ENCODE results near the gene FAM217B.

FAM217B gene

DNA sequence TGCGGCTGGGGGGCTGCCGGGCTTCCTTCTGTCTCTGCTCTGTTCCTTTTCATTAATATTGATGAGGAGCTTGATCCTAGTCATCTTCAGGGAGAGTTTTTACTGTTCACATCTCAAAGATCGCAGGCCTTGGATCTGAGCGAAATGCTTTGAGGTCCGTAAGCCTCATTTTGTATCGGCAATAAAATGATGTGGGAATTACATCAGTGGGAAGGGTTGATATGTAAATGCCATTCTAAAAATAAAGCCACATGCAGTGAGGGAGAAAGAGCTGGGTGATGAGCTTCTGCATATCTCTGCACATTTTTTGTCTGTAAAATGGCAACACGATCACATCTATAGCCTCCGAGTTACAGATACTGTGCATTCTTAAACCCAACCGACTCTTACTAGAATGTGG is 42.9 kb downstream of the FAM217B start:
- no peak for DNase-seq

DNA sequence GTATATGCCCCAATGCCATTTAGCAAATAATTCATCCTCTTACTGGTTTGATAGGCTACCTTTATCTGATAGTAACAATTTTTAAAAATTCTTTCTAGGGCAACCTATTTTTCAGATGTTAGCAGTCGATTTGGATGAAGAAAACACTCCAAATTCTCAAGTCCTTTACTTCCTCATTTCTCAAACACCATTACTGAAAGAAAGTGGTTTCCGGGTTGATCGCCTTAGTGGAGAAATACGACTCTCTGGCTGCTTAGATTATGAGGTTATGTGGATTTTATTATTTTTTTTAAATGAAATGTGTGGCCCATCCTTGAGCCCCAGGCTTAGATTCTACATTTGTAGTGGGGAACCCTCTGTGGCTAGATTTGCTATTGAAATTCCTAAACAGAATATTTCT is 44.4 kb downstream of the FAM217B start:
- DNase-seq = no peak

DNA sequence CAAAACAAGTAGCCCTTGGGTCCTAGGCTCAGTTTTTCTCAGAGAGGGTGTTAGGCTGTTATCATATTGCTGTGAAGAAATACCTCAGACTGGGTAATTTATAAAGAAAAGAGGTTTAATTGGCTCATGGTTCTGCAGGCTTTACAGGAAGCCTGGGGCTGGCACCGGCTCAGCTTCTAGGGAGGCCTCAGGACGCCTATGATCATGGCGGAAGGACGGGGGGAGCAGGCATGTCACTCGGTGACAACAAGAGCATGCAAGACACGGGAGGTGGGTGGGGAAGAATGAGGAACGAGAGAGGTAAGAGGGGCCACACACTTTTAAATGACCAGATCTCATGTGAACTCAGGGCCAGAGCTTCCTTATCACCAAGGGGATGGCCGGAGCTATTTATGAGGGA is 45.0 kb downstream of the FAM217B start:
- no peak for DNase-seq

DNA sequence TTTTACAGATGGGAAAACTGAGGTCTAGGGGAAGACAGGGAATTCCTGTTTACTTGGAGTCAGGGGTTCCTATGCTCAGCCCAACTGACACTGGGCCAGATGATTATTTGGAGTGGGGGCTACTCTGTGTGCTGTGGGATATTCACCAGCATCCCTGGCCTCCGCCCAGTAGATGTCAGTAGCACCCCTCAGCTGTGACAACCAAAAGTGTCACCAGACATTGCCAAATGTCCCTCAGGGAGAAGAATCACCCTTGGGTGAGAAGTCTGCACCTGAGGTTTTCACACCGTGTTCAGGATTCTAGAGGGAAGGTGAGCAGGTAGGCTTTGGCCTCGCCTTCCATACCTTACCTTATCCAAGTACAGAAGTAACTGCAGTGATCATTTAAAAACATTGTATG is 45.7 kb downstream of the FAM217B start:
- no peak for DNase-seq

DNA sequence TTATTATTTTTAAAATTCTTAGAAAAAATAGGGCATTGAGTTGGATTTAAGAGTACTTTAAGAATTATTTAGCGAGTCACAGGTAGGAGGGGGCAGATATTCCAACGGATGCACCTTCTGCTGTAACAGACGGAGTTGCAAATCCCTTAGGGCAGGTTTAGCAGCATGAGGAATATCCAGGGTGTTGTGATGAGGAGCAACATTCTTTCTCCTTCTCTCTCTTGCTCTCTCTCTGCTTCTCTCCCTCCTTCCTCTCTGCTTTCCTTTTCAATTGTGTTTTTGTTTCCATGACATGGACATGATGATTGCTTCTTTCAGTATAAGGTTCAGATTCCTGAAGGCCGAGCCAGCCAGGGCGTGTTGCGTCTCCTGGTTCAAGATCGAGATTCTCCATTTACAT is 46.9 kb downstream of the FAM217B start:
- DNase-seq = no peak

DNA sequence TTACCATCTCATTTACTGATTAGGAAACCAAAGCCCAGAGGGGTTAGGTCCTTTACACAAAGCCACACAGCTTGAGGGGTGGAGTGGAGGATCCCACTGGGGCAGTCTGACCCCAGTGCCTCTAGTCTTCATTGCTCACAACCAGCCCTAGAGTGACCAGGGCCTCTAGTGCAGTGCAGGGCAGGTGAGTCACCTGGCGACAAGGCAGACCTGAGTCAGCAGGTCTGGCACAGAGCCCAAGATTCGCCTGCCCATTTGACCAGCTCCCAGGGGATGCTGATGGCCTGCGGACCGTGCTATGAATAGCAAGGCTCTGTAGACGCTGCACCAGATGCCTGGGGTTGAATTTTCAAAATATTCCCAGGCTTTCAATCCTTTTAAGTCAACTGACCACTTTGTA is 48.0 kb downstream of the FAM217B start:
- no peak for DNase-seq

DNA sequence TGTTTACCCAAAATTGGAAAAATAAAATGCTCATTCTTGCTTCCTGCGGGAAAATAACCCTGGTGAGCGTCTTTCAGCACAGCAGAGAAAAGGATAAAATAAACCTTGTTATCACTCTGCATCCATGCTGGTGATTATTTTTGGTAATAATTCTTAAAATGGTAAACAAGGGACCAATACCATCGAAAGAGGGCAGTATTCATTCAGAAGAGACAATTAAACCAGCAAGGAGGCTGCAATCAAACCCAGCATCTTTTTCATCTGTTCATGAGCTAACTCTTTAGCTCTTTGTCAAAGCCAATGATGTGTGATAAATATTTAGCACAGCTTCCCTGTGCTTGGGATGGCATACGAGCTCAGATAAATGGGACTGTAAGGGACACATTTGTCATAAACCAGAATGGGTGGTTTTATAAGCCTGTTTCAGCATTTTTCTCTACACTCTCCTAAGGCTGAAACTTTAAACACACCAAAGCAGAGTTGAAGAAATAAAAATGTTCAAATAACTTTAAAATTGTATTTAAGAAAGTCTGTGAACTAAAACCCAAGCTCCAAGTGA is 52.4 kb downstream of the FAM217B start:
- no peak for DNase-seq

DNA sequence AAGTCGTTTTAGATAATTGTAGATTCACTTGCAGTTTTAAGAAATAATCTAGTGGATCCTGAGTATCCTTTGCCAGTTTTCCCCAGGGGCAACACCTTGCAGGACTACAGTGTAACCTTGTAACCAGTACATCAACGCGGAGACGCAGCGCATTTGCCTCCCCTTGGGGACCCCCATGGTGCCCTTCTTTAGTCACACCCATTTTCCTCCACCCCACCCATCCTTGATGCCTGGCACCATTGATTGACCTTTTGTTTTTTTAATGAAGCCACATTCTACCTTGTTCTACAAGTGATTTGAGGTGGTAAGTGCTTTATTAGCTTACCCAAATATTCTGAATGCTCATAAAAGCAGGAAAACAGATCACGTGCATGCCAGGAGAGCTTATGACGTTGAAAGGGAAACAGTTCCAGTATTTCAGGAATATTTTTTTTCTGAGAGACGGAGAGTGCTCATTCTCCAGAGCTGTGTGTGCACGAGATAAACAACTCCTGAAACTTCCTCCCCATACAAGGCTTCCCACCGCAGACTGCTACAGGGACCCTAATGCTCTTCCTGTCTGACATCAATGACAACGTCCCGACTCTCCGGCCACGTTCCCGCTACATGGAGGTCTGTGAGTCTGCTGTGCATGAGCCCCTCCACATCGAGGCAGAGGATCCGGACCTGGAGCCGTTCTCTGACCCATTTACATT is 53.7 kb downstream of the FAM217B start:
- DNase-seq = no peak

DNA sequence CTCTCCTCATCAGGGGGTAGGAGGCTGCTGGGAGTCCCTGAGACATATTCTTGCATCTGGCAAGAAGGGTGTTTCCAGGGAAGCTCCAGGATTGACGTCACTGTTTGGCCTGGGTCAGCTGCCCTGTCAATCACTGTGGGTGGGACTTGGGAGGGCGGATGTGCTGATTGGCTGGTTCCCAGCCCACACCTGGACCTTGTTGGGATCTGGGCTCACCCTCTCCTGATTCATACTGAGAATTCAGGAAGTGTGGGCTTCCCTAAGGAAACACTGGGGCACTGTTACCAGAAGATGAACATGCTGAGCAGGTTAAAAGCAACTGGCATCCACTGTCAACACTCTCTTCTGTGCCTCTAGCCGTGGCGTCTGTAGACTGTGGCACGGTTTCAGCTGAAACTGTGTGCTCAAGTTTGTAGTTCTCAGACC is 54.5 kb downstream of the FAM217B start:
- DNase-seq = peak; percentile 14

DNA sequence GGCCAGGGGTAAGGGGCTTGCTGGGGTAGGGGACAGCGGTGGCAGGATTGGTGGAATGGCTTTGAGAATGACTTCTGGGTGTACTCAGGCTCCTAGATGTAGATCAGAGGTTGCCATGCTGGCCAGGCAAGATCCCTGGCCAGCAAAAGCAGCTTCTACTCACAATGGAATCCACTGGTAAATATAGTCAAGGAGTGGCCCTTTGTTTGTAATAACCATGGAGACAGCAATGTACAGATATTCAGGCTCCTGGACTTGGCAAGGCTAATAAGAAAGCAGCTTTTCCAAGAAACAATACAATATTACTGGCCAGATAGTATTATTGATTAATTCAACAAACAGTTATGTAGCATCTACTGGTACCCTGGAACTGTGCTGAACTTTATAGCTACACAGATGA is 55.9 kb downstream of the FAM217B start:
- DNase-seq = no peak

DNA sequence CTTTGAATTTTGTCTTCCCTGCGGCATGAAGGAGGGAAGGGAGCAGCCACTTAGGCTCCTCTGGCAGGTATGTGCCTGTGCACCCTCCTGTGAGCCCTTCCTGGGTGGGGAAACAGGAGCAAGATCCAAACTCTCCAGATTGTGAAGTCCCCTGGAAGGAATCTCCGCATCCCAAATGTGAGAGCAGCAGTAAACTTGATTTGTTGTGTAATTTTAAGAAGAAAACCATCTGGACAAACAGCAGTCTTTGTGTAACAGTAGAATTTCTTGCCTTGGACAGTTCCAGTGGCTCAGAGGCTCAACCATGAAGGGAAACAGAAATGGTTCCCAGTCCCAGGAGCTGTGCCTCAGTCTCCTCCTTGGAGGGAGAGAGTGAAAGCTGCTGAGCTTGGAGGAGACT is 57.7 kb downstream of the FAM217B start:
- DNase-seq = no peak
